Loucy (cell line): ENCODE data around the gene PSMB8.
A peak's percentile ranks its signal among the peaks of the same experiment; 100 is the strongest.
"Not testable (repeated sequence)": the region's sequence is repeated elsewhere in the genome, so short reads cannot be mapped to it uniquely, and the experiment has no call there.

ENCODE experiments used
- H2AFZ ChIP-seq: fragments of 200-600 bp; sonication (generic); 2 replicates; pipeline ENCODE4 v1.6.0; 2016; ENCODE audit warnings: antibody characterized with exemption, mild to moderate bottlenecking, low read length, moderate library complexity
- H3F3A ChIP-seq: fragments of 200-600 bp; 2 replicates; pipeline ENCODE4 v1.6.0; 2016; ENCODE audit warnings: antibody characterized with exemption, low read depth, mild to moderate bottlenecking
- H3K27me3 ChIP-seq: fragments of 200-600 bp; sonication (generic); 2 replicates; pipeline ENCODE4 v1.6.1; 2014; ENCODE audit warnings: low read length, mild to moderate bottlenecking; ENCODE audit not compliant: insufficient read depth, poor library complexity, severe bottlenecking
- H3K36me3 ChIP-seq: fragments of 200-600 bp; sonication (generic); 2 replicates; pipeline ENCODE4 v1.6.1; 2016; ENCODE audit warnings: low read length; ENCODE audit not compliant: insufficient read depth
- H3K4me1 ChIP-seq: fragments of 200-600 bp; sonication (generic); 2 replicates; pipeline ENCODE4 v1.5.1; 2014; ENCODE audit warnings: low read length, mild to moderate bottlenecking; ENCODE audit not compliant: insufficient read depth, poor library complexity, severe bottlenecking
- H3K4me2 ChIP-seq: fragments of 200-600 bp; sonication (generic); 2 replicates; pipeline ENCODE4 v1.6.0; 2014; ENCODE audit warnings: antibody characterized with exemption, low read length, low read depth, mild to moderate bottlenecking; ENCODE audit not compliant: poor library complexity, severe bottlenecking
- H3K4me3 ChIP-seq: fragments of 200-600 bp; sonication (generic); 2 replicates; pipeline ENCODE4 v1.5.1; 2014; ENCODE audit warnings: low read length, mild to moderate bottlenecking, mixed read lengths; ENCODE audit not compliant: poor library complexity, severe bottlenecking
- H3K79me2 ChIP-seq: fragments of 200-600 bp; sonication (generic); 2 replicates; pipeline ENCODE4 v1.6.1; 2014; ENCODE audit warnings: low read length; ENCODE audit not compliant: insufficient read depth
- H3K9ac ChIP-seq: fragments of 200-600 bp; sonication (generic); 2 replicates; pipeline ENCODE4 v1.6.0; 2014; ENCODE audit warnings: mild to moderate bottlenecking, low read depth, low read length, moderate library complexity; ENCODE audit not compliant: poor library complexity, severe bottlenecking
- H3K9me2 ChIP-seq: fragments of 200-600 bp; sonication (generic); replicated peaks from 2 replicates; pipeline ENCODE4 v1.6.1; 2016; ENCODE audit warnings: low read depth, low read length, mixed read lengths
- H3K9me3 ChIP-seq: fragments of 200-600 bp; sonication (generic); 2 replicates; pipeline ENCODE4 v1.6.1; 2014; ENCODE audit warnings: mild to moderate bottlenecking, antibody characterized with exemption, low read length, low read depth; ENCODE audit not compliant: insufficient read depth
- H4K20me1 ChIP-seq: fragments of 200-600 bp; sonication (generic); 2 replicates; pipeline ENCODE4 v1.6.0; 2014; ENCODE audit warnings: antibody characterized with exemption, low read length, mild to moderate bottlenecking; ENCODE audit not compliant: insufficient read depth, poor library complexity, severe bottlenecking
- EZH2phosphoT487 ChIP-seq: fragments of 200-600 bp; IDR thresholded peaks from 2 replicates; pipeline ENCODE4 v1.6.1; 2018; ENCODE audit warnings: antibody characterized with exemption, mild to moderate bottlenecking, moderate library complexity, borderline replicate concordance
- TF ChIP-seq, protein P1 (sequence below): fragments of 200-600 bp; sonication (generic); conservative IDR thresholded peaks from 2 replicates; pipeline ENCODE4 v1.5.1; 2014; ENCODE audit warnings: mild to moderate bottlenecking, antibody characterized with exemption, low read length

Gene PSMB8

DNA sequence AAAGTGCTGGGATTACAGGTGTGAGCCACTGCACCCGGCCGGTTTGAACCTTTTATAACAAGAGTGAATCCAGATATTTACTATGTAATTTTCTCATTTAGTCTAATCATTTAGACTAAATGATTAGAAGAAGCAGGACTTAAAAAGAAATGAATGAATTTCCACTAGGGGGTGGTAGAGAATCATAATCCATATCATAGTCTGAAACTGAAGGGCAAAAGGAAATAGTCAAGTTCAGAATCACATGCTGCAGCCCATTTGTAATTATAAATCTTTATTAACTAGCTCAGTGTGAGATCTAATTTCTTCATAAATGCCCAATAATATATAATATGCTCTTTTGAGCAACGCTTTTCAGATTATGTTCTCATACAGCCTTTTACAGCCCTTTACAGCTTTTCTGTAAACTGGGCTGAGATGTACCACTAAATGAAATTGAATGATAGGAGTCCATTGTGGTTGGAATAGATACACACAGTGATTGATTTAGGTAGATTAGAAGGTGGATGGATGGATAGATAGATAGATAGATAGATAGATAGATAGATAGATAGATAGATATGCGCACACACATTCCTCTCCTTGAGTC lies 41.9 kb upstream of the PSMB8 start:
- Histone ChIP-seq H3K4me2 (no peak overlapping the region), H3K9me3 (no peaks in the 10 kb centered on the region), H3K9ac (no peak overlapping the region), H3K4me1 (no peaks in the 10 kb centered on the region), H3K4me3 (no peak overlapping the region), H4K20me1 (no peaks in the 10 kb centered on the region), H3K36me3 (no peaks in the 10 kb centered on the region), H3K27me3 (no peaks in the 10 kb centered on the region), H2AFZ (no peak overlapping the region), H3F3A (no peaks in the 10 kb centered on the region), H3K9me2 (no peaks in the 10 kb centered on the region), H3K79me2 (no peaks in the 10 kb centered on the region)
- TF ChIP-seq, protein P1, sequence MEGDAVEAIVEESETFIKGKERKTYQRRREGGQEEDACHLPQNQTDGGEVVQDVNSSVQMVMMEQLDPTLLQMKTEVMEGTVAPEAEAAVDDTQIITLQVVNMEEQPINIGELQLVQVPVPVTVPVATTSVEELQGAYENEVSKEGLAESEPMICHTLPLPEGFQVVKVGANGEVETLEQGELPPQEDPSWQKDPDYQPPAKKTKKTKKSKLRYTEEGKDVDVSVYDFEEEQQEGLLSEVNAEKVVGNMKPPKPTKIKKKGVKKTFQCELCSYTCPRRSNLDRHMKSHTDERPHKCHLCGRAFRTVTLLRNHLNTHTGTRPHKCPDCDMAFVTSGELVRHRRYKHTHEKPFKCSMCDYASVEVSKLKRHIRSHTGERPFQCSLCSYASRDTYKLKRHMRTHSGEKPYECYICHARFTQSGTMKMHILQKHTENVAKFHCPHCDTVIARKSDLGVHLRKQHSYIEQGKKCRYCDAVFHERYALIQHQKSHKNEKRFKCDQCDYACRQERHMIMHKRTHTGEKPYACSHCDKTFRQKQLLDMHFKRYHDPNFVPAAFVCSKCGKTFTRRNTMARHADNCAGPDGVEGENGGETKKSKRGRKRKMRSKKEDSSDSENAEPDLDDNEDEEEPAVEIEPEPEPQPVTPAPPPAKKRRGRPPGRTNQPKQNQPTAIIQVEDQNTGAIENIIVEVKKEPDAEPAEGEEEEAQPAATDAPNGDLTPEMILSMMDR = peak; percentile 75
- no peak for TF ChIP-seq EZH2phosphoT487

DNA sequence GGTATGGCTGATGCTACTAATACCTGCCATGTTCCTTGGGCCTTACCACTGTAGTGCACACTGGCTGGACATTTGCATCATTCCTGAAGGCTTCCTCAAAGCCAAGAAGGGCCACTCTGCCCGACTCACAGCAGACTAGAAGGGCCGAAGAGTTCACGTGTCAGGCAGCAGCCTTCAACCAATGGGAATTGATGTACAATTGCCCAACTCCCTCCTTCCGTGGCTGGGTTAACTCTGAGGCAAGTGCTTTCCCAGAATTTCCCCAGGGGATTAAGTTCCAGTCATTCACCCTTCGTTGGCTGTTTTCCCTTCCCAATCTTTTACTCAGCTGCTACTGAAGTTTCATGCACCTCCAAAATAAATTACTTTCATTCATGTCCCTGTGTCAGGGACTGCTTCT lies 39.9 kb upstream of the PSMB8 start:
- Histone ChIP-seq H3K4me3 (no peak overlapping the region), H2AFZ (no peak overlapping the region), H3K4me2 (no peak overlapping the region)

DNA sequence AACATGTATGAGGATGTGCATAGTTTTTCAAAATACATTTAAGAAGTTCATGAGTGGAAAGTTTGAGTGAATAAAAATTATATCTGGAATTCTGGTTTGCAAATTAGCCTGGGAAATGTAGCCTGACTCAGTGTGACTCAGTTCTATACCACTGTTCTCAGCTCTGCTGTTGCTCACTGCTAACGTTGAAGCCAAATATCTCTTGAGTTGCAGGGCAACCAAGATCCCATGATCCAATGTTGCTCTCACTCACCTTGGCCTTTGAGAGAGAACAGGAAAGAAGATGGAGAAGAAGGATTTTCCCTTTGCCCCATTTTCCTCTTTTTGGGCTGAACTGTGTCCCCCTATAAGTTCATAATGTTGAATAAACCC lies 39.0 kb upstream of the PSMB8 start:
- Histone ChIP-seq H3K4me3 (no peak overlapping the region), H3K27me3 (no peaks in the 10 kb centered on the region), H3K4me2 (no peak overlapping the region), H3K9ac (no peak overlapping the region), H3F3A (no peaks in the 10 kb centered on the region), H2AFZ (no peak overlapping the region), H3K9me3 (no peaks in the 10 kb centered on the region), H4K20me1 (no peaks in the 10 kb centered on the region), H3K79me2 (no peaks in the 10 kb centered on the region), H3K36me3 (no peaks in the 10 kb centered on the region), H3K9me2 (no peaks in the 10 kb centered on the region), H3K4me1 (no peaks in the 10 kb centered on the region)
- TF ChIP-seq, protein P1 = no peak
- no peak for TF ChIP-seq EZH2phosphoT487

More for the DNA sequence above, 39.9 kb upstream of the PSMB8 start:
- H3K9me3 ChIP-seq = no peaks in the 10 kb centered on the region
- H3K27me3 ChIP-seq = no peaks in the 10 kb centered on the region
- H3F3A ChIP-seq = no peaks in the 10 kb centered on the region
- H3K36me3 ChIP-seq = no peaks in the 10 kb centered on the region
- H4K20me1 ChIP-seq = no peaks in the 10 kb centered on the region
- no peak overlapping the region for H3K9ac ChIP-seq
- no peaks in the 10 kb centered on the region for H3K9me2 ChIP-seq
- no peaks in the 10 kb centered on the region for H3K4me1 ChIP-seq
- no peaks in the 10 kb centered on the region for H3K79me2 ChIP-seq
- no peak for TF ChIP-seq EZH2phosphoT487
- TF ChIP-seq, protein P1 = no peak

GRCh38 chr6:32880962-32881361 lies 37.1 kb upstream of the PSMB8 start:
- not testable (repeated sequence) for H3K27me3 ChIP-seq, H3K36me3 ChIP-seq, H2AFZ ChIP-seq, H3K79me2 ChIP-seq, H3K9me3 ChIP-seq, H3K4me2 ChIP-seq, H4K20me1 ChIP-seq, H3K9me2 ChIP-seq, H3F3A ChIP-seq, H3K4me1 ChIP-seq, H3K9ac ChIP-seq, H3K4me3 ChIP-seq
